ENCODE data around the gene IPO13. TPM values are rescaled to one million over a fixed set of nuclear protein-coding genes. Genes with fewer than 3 reads are reported as not detected.

IPO13 gene
- total and polyA plus RNA-seq, 10 of the 15 experiments (the other 5 are each of a cell fraction or from before 2014, with no cell fraction given), result 7.1 to 26.6 (median 15.9) TPM

DNA sequence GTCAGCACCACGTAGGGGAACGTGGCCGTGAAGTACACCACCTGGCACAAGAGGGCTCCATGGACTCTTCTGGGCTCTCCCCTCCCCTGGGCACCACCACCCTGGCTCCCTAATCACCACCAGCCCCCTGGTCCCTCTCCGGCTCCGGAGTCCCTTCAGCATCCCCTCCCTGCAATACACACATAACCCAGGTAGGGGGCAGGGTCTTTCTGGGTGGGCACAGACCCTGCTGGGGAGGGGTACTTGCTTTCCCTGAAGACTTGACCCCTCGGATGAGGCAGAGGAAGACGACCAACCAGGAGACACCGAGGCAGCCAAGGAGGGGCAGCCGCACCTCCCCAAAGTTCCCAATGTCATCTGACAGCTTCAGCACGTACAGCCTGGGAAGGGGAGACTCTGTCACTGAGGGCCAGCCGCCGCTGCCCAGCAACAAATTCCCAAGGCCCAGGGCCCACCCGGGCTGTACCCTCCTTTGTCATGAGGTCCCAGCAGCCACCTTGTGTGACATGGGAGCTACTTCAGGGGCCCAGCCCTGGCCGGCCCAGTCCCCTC, 55.9 kb downstream of the IPO13 start:
- no peak overlapping the region for H3K4me3 ChIP-seq
- H3K27ac ChIP-seq (ENCODE audit: control insufficient read depth, insufficient read depth), result no peak overlapping the region
- FAIRE-seq, result no peak
- ATAC-seq, result no peak
- H3K27me3 ChIP-seq (replicated peaks in 1 of 2; ENCODE audit: control insufficient read depth in 2 of 2, insufficient read depth in 2 of 2, low read length in 1 of 2), result no peaks in the 10 kb centered on the region
- no peaks in the 10 kb centered on the region for H3K36me3 ChIP-seq (ENCODE audit: control insufficient read depth in 2 of 2, insufficient read depth in 2 of 2, low read length in 1 of 2)
- H3K4me1 ChIP-seq (ENCODE audit: control insufficient read depth, insufficient read depth, low read length), result no peaks in the 10 kb centered on the region
- intact Hi-C loops (cut with micrococcal nuclease; ENCODE audit: unreplicated experiment) (no loop called here), in situ Hi-C loops (cut with MboI) (no loop called here)
- no peaks in the 10 kb centered on the region for H3K9me3 ChIP-seq (replicated peaks; ENCODE audit: control insufficient read depth, insufficient read depth, low read length)
- ChIA-PET RAD21 (ENCODE audit: unreplicated experiment) (no interaction called here), SMC1A (ENCODE audit: uncharacterized antibody, unreplicated experiment) (interaction anchor here (0.8 to 1.0 kb wide), 2 partner anchors 34 to 46 kb away, joined by 3 to 4 read pairs; no protein-coding TSS in a partner anchor), CTCF (interaction anchor here (1.3 to 9.6 kb wide), 3 partner anchors 9 to 43 kb away, joined by 3 to 167 read pairs (median 167); partner anchors contain the start of gene SLC6A9), POLR2A (no interaction called here)
- no peak for DNase-seq (ENCODE audit: low read depth, low spot score)
- no peaks in the 10 kb centered on the region for H4K20me1 ChIP-seq (ENCODE audit: control insufficient read depth, insufficient read depth)
- no TSS peak for BruUV-seq (replicated peaks)
- WGBS (ENCODE audit: insufficient coverage, insufficient replicate concordance, low lambda C conversion rate, missing lambda C conversion rate), result 72% methylated on average over 14 of the region's 14 CpGs
- TF ChIP-seq, protein P1, sequence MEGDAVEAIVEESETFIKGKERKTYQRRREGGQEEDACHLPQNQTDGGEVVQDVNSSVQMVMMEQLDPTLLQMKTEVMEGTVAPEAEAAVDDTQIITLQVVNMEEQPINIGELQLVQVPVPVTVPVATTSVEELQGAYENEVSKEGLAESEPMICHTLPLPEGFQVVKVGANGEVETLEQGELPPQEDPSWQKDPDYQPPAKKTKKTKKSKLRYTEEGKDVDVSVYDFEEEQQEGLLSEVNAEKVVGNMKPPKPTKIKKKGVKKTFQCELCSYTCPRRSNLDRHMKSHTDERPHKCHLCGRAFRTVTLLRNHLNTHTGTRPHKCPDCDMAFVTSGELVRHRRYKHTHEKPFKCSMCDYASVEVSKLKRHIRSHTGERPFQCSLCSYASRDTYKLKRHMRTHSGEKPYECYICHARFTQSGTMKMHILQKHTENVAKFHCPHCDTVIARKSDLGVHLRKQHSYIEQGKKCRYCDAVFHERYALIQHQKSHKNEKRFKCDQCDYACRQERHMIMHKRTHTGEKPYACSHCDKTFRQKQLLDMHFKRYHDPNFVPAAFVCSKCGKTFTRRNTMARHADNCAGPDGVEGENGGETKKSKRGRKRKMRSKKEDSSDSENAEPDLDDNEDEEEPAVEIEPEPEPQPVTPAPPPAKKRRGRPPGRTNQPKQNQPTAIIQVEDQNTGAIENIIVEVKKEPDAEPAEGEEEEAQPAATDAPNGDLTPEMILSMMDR (IDR thresholded peaks at IDR 0.05 in 2 of 3, conservative IDR thresholded peaks at IDR 0.05 in 1 of 3; ENCODE audit: control insufficient read depth in 2 of 3, extremely low read depth in 1 of 3, insufficient read depth in 1 of 3, low read depth in 3 of 3, low read length in 3 of 3), result 0 out of 6 replicates have a peak, but pooled peaks of 1 of the 3 experiments have one; percentile 28
- TF ChIP-seq, protein P2, sequence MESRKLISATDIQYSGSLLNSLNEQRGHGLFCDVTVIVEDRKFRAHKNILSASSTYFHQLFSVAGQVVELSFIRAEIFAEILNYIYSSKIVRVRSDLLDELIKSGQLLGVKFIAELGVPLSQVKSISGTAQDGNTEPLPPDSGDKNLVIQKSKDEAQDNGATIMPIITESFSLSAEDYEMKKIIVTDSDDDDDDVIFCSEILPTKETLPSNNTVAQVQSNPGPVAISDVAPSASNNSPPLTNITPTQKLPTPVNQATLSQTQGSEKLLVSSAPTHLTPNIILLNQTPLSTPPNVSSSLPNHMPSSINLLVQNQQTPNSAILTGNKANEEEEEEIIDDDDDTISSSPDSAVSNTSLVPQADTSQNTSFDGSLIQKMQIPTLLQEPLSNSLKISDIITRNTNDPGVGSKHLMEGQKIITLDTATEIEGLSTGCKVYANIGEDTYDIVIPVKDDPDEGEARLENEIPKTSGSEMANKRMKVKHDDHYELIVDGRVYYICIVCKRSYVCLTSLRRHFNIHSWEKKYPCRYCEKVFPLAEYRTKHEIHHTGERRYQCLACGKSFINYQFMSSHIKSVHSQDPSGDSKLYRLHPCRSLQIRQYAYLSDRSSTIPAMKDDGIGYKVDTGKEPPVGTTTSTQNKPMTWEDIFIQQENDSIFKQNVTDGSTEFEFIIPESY (IDR thresholded peaks at IDR 0.05), result no peak
- TF ChIP-seq, protein P3, sequence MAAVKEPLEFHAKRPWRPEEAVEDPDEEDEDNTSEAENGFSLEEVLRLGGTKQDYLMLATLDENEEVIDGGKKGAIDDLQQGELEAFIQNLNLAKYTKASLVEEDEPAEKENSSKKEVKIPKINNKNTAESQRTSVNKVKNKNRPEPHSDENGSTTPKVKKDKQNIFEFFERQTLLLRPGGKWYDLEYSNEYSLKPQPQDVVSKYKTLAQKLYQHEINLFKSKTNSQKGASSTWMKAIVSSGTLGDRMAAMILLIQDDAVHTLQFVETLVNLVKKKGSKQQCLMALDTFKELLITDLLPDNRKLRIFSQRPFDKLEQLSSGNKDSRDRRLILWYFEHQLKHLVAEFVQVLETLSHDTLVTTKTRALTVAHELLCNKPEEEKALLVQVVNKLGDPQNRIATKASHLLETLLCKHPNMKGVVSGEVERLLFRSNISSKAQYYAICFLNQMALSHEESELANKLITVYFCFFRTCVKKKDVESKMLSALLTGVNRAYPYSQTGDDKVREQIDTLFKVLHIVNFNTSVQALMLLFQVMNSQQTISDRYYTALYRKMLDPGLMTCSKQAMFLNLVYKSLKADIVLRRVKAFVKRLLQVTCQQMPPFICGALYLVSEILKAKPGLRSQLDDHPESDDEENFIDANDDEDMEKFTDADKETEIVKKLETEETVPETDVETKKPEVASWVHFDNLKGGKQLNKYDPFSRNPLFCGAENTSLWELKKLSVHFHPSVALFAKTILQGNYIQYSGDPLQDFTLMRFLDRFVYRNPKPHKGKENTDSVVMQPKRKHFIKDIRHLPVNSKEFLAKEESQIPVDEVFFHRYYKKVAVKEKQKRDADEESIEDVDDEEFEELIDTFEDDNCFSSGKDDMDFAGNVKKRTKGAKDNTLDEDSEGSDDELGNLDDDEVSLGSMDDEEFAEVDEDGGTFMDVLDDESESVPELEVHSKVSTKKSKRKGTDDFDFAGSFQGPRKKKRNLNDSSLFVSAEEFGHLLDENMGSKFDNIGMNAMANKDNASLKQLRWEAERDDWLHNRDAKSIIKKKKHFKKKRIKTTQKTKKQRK (IDR thresholded peaks at IDR 0.05; ENCODE audit: low read depth, low read length), result no peak
- TF ChIP-seq SMARCA5 (IDR thresholded peaks at IDR 0.05) (no peak), STAT1 (conservative IDR thresholded peaks at IDR 0.05) (no peak), ZNF274 (IDR thresholded peaks at IDR 0.05; ENCODE audit: insufficient read depth, insufficient read length) (no peak), YBX1 (IDR thresholded peaks at IDR 0.05) (no peak)
- H3K79me2 ChIP-seq (ENCODE audit: control insufficient read depth, insufficient read depth, low read length), result no peaks in the 10 kb centered on the region
- no peak overlapping the region for H2AFZ ChIP-seq (ENCODE audit: control insufficient read depth, low read depth, low read length)
- no peak overlapping the region for H3K4me2 ChIP-seq (ENCODE audit: control insufficient read depth, insufficient read depth)
- H3K9ac ChIP-seq (ENCODE audit: control insufficient read depth, insufficient read depth, low read length), result no peak overlapping the region

Data from GM12878 (cell line).